GM19240 (cell line): ENCODE measurements around the gene CRIP2.

Source experiments
- DNase-seq: peaks from one replicate; pipeline ENCODE4 v3.0.0; 2011; ENCODE audit warnings: low spot score; ENCODE audit not compliant: insufficient read length

CRIP2 gene

GRCh38 chr14:105461903-105462302 lies 12.7 kb upstream of the CRIP2 start:
- no peak for DNase-seq

GRCh38 chr14:105464501-105464900 lies 10.1 kb upstream of the CRIP2 start:
- no peak for DNase-seq

- DNase-seq: no peak
These were observed 9.2 kb upstream of the CRIP2 start for GRCh38 chr14:105465209-105466031.

DNA sequence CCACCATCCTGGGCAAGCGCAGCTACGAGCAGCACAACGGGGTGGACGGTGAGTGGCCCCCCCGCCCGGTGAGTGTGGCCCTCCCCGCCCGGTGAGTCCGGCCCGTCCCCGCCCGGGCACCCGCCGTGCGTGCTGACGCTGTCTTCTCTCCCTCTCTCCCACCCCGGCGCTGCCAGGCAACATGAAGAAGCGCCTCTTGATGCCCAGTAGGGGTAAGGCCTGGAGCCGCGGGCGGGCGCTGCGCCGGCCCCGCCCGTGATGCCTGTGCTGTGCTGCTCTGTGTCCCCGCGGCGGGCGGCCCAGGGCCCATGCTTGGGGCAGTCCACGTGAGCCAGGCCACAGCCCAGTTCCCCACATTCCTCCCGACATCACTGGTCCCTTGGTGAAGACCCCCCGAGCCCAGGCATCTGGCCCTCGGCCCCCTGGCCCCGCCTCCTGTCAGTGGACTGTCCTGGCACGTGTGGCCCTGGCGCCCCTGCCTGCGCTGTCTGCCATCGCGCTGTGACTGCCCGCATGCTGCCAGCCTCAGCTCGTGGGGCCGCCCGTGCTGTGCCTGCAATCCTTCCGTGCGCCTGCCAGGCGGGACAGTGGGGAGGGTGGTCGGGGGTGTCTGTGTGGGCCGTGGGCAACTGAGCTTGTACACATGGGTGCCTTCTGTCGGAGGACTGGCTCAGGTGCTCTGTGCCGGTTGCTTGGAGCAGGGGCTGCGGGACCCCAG lies 7.9 kb upstream of the CRIP2 start:
- DNase-seq: no peak

DNA sequence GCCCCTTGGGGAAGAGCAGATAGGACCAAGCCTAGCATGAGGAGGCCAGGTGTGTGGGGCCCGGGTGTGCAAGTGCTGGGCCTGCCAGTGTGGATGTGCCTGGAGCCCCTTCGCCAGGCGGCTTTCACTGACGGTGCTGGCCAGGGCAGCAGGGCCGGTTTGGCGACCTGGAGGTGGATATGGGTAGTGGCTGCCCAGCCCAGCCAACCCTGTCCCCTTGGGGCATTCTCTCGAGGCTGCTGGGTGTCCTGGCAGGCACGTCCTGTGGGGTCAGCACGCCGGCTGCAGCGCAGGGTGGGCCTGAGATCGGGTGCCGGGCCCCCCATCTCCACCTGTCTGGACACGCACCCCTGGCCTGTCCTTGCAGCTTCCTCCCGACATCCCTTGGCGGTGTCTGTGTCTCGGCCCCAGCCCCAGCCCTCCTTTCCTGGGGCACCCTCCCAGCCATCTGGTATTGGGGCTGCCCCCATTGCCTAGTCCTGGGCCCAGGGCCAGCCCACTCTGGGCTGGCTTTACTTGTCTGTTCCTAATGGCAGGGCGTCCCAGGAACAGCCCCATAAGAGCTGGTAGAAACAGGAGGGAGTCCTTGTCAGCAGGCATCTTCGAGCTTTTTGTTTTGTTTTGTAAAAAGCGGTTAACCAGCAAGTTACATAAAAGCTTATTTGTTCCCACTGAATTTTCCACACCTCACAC lies 7.2 kb upstream of the CRIP2 start:
- no peak for DNase-seq

DNA sequence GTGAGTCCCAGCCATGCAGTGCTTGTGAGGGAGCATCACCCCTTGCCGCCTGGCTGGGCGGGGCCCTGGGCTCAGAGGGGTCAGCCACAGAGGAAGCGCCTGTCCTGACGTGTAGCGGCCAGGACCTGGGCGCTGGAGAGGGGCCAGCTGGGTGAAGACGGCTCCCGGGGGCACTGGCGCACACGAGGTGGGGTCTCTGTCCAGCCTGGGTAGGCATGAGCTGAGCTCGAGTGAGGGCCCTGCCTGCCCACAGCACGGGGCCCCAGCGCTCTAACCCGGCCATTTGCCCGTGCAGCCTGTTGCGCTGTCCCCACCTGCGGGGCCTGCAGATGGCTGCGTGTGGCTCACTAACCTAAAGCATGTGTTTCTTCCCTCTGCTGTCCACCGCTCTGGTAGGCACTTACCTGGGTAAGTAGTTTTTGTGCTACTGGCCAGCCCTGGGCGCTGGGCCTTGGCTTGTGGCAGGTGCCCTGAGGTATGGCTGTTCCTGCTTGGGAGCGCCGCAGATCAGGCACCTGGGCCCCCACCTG lies 6.6 kb upstream of the CRIP2 start:
- no peak for DNase-seq

DNA sequence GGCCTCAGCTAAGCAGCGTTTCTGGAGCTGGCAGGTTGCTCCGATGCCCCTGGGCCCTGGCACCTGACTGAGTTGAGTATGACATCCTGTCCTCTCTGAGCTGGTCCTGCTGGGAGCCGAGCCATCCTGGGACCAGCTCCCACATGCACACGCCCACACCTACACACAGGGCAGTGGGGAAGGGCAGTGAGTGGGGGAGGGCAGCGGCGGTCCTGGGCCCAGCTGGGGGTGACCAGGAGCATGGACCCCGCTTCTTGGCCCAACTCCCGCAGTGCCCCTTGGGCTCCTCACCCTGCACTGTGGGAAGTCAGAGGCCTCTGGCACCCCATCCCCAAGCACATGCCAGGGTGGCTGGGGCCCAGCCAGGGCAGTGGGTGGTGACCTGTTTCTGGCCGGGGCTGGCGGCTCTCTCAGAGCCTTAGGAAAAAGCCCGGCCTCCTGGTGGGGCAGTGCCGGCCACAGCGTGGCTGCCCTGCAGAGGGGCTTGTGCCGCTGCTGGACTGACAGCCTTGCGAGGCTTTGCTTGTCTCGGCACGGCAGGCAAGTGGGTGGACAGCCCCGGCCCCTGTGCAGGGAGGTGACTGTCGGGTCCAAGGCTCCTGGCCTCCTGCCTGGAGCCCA lies 5.9 kb upstream of the CRIP2 start:
- no peak for DNase-seq

GRCh38 chr14:105469456-105470349 lies 4.9 kb upstream of the CRIP2 start:
- DNase-seq: no peak

DNA sequence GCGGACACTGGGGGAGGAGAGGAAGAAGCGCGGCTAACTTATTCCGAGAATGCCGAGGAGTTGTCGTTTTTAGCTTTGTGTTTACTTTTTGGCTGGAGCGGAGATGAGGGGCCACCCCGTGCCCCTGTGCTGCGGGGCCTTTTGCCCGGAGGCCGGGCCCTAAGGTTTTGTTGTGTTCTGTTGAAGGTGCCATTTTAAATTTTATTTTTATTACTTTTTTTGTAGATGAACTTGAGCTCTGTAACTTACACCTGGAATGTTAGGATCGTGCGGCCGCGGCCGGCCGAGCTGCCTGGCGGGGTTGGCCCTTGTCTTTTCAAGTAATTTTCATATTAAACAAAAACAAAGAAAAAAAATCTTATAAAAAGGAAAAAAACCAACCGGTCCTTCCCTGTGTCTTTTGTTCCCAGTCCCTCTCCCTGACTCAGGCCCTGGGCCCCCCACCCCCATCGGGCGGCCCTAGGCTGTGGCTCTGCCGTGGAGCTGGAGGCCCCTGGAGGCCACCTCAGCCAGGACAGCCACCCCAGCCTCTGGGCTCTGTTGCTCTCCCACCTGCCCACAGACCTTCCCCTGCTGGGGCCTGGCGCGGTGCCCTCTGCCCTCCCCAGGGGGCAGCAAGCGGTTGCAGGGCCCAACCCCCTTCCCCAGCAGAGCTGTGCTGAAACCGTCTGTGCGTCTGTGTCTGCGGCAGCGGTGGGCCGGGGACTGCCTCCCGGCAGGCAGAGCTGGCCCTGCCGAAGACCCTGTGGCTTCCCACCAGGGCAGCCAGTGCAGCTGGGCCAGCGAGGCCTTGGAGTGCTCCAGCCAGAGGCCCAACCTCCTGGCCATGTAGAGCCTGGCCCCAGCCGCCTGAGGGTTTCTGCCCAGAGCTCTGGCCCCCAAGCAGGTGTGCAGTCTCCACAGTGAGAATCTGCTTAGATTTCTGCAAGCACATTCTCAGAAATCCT lies 4.0 kb upstream of the CRIP2 start:
- no peak for DNase-seq

DNA sequence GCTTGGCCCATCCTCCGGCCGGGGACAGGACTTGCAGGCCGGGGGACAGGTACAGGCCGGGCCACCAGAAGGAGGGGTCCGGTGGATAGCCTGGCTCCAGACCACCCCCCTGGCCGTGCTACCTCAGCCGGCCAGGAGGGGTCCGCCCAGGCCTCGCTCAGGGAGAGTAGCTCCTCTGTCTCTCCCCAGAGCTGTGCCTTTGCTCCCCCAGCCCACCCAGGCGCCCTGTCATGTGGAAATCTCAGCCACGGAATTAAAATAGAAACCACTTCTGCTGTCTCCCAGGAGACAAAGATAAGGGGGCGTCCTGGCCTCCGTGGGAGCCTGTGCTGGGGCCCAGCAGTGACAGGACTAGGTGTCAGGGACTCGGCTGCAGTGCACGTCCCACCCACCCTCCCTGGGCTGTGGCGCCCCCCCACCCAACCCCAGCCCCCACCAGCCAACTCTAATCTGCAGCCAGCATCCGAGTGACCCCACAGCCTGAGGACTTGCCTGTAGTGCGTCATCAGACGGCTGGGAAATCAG lies 3.3 kb upstream of the CRIP2 start:
- no peak for DNase-seq

DNA sequence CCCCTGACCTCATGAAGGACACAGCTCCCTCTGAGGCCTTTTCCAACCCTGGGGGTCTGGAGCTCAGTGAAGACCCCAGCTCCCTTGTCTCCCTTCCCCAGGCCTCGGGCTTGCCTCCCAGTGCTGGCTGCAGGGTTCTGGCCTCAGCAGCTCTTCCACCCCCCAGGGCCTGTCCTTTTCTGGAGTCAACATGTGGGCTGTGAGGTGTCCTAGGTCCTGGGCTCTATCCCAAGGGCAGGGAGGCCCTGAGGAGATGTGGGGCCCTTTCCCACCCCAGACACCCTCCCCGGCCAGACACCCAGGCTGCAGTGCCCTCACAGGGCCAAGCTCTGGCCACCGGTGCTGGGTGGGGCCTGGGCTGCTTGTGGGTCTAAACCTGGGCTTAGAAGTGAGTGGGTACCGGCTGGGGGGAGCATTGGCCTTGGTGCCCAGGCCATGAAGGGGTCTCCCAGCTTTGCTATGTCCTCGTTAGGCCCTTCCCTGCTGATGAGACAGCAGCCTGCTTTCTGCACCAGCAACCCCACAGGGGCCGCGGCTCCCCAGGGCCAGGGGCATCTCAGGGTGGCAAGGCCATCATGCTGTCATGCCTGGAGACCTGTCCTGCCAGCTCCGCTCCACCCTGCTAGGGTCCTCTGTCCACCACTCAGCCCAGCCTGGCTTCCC lies 2.7 kb upstream of the CRIP2 start:
- no peak for DNase-seq

DNA sequence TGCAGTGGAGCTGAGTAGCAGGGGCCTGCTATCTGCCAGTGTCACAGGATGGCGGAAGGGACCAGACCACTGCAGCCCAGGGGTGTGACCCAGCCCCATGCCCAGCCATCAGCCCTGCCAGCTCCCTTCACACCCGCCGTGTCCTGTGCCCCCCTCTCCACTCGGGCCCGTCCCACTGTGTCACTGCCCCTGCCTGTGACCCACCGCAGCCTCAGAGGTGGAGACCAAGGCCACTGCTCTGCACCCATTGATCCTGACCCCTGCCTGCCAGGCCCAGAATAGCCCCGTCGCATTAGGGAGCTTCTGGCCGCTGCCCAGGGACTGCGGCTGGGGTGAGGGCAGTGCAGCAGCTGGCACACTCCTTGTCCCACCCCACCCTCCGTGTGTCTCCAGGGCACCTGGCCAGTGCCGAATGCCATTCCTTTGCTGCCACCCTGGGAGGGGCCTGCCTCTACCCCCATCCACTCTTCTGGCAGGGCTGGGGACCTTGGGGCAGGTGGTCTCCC lies 2.1 kb upstream of the CRIP2 start:
- DNase-seq: no peak

- DNase-seq: no peak
These were observed 1.5 kb upstream of the CRIP2 start for GRCh38 chr14:105473033-105473676.

DNA sequence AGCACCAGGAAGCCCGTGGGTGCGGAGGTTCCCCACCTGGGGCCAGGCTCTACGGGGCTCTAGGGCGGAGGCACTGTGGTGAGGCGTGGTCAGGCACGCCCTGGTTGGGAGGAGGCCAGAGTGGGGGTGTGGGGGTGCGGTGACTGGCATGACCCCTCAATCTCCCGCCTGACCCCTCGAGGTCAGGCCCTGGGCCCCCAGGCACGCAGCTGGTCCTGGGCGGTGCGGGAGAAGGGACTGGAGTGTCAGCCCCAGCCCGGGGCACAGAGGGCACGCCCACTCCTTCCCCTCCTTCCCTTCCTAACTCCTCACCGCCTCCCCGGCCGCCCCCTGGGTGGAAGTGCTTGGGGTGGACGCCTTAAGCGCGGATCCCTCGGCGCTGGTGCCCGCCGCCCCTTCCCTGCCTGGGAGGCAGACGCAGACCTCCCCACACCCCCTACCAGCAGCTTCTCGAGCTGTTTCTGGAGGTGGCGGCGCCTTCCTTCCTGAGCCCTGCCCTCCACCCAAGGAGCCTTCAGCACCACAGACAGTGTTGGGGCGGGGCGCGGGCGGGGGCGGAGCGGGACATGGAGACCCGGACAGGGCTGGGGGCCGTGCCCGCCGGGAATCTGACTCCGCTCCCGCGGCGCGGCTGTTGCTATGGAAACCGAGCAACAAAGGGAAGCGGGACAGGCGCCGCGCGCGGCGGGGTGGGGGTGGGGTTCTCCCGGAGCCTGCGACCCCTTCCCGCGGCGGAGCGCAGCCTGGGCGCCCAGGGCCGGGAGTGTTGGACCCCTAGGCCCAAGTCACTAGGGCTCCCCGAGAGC lies 741 bp upstream of the CRIP2 start:
- no peak for DNase-seq

DNA sequence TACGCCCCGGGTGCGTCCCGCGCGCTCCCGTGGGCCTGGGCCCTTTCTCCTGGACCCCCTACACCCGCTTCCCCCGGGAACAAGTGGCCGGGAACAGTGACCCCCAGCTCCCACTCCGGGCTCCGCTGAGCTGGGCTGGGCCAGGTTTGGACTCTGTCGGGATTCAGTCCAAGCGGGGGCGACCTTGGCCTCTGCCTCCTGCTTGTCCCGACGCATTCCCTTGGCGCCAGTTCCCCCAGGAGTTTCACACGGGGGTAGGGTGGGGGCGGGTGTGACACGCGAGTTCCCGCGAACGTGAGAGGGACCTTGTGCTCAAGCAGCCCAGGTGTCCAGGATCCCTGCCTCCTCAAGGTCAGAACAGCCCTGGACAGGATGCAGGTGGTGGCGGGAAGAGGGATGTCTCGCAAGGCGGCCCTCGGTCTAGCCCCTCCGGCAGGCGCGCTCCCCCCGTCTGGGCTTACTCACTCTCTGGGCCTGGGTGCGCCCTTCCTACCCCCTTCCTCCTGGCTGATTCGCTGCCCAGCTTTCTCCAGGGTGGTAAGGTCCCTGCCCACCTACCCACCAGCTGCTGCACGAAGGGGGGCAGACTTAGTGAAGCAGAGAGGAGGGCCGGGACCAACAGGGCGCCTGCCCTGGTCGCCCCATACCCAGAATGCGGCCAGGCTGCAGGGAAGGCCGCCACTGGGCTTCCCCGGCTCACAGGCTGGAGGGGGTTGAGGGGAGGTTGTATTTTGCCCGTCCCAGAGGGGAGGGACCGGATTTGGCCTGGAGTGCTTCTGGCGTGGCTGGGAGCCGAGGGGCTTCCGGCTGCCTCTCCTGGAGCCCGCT lies 862 bp downstream of the CRIP2 start:
- DNase-seq: no peak
